H1 (cell line): ENCODE results near the gene CFAP141. TPM values are rescaled to one million over a fixed set of nuclear protein-coding genes. Genes with fewer than 3 reads are reported as not detected.
A peak's percentile ranks its signal among the peaks of the same experiment; 100 is the strongest.

Source experiments
- CTCF ChIA-PET: fragments of 300-600 bp; sonication (Branson Sonifier 250); formaldehyde crosslinking; loops from one replicate; lab custom pipeline; 2021; ENCODE audit not compliant: partially characterized antibody; lab: Charles Lee
- POLR2A ChIA-PET: fragments of 300-600 bp; sonication (Branson Sonifier 250); formaldehyde crosslinking; loops from one replicate; lab custom pipeline; 2021; ENCODE audit warnings: inconsistent platforms; ENCODE audit not compliant: partially characterized antibody; lab: Charles Lee
- DNase-seq, 2 experiments: peaks; one replicate each; pipeline versions ENCODE4 v3.0.0 to v3.0.0-alpha.2; 2010 to 2022; ENCODE audit warnings: low spot score in 2 of 2, low read depth in 1 of 2, mixed read lengths in 1 of 2
- FAIRE-seq: peaks from 2 replicates; lab custom pipeline; 2011; peaks lifted over from hg19 to GRCh38; lab: Jason Lieb, UNC
- H2AFZ ChIP-seq: 2 replicates; pipeline ENCODE4 v1.8.1; 2012; ENCODE audit warnings: low read length, inconsistent platforms
- H2AK5ac ChIP-seq: 2 replicates; pipeline ENCODE4 v1.6.1; 2013; ENCODE audit warnings: low read depth, low read length
- H2BK120ac ChIP-seq: replicated peaks from 2 replicates; pipeline ENCODE3; 2013; ENCODE audit warnings: low read depth, low read length, inconsistent platforms
- H2BK12ac ChIP-seq: 2 replicates; pipeline ENCODE4 v1.6.1; 2013; ENCODE audit warnings: low read depth, low read length
- H2BK15ac ChIP-seq: 2 replicates; pipeline ENCODE4 v1.6.1; 2013; ENCODE audit warnings: low read length
- H2BK20ac ChIP-seq: 2 replicates; pipeline ENCODE4 v1.6.1; 2013; ENCODE audit warnings: low read length
- H2BK5ac ChIP-seq: 2 replicates; pipeline ENCODE4 v1.6.1; 2013; ENCODE audit warnings: low read depth, low read length
- H3K14ac ChIP-seq: 2 replicates; pipeline ENCODE4 v1.6.1; 2013; ENCODE audit warnings: inconsistent platforms; ENCODE audit not compliant: insufficient read length
- H3K18ac ChIP-seq: 2 replicates; pipeline ENCODE4 v1.6.1; 2013; ENCODE audit warnings: low read length; ENCODE audit errors: extremely low read depth
- H3K23ac ChIP-seq: 2 replicates; pipeline ENCODE4 v1.6.1; 2013; ENCODE audit warnings: inconsistent platforms; ENCODE audit not compliant: insufficient read length
- H3K23me2 ChIP-seq: 2 replicates; pipeline ENCODE4 v1.6.1; 2013; ENCODE audit warnings: low read depth, low read length
- H3K27ac ChIP-seq: 2 replicates; pipeline ENCODE4 v1.6.1; 2011; ENCODE audit warnings: low read depth, low read length, inconsistent platforms
- H3K27me3 ChIP-seq, 4 experiments: replicated peaks in 1 of 4; 1 replicate in 1 of 4; 2 replicates in 3 of 4; pipeline versions ENCODE4 v1.6.1 to v1.8.1; 2011 to 2013; ENCODE audit warnings: low read length in 3 of 4, mild to moderate bottlenecking in 3 of 4, inconsistent platforms in 2 of 4, mixed read lengths in 2 of 4, moderate library complexity in 1 of 4; ENCODE audit not compliant: control insufficient read depth in 3 of 4, insufficient read depth in 3 of 4; ENCODE audit errors: extremely low read depth in 1 of 4
- H3K36me3 ChIP-seq, 4 experiments: 2 replicates each; pipeline versions ENCODE4 v1.6.1 to v1.8.1; 2011 to 2013; ENCODE audit warnings: mild to moderate bottlenecking in 4 of 4, low read length in 3 of 4, moderate library complexity in 2 of 4, control low read depth in 1 of 4, inconsistent platforms in 1 of 4; ENCODE audit not compliant: insufficient read depth in 4 of 4, control insufficient read depth in 2 of 4
- H3K4ac ChIP-seq: replicated peaks from 2 replicates; pipeline ENCODE3; 2013; ENCODE audit warnings: low read length, low read depth, mixed read lengths, inconsistent platforms; ENCODE audit not compliant: insufficient read length
- H3K4me1 ChIP-seq, 4 experiments: replicated peaks in 1 of 4; 1 replicate in 1 of 4; 2 replicates in 3 of 4; pipeline versions ENCODE4 v1.6.1 to v1.8.1; 2011 to 2013; ENCODE audit warnings: low read length in 3 of 4, inconsistent platforms in 2 of 4, mixed read lengths in 1 of 4; ENCODE audit not compliant: insufficient read depth in 4 of 4, control insufficient read depth in 3 of 4
- H3K4me2 ChIP-seq, 2 experiments: 2 replicates each; pipeline versions ENCODE4 v1.6.1 to v1.8.1; 2011 to 2013; ENCODE audit warnings: low read depth in 2 of 2, low read length in 2 of 2, control low read depth in 1 of 2, inconsistent platforms in 1 of 2, mild to moderate bottlenecking in 1 of 2; ENCODE audit not compliant: insufficient read depth in 1 of 2
- H3K4me3 ChIP-seq, 4 experiments: fragments of 200-600, 300-600 bp in 1 of 4; sonication (generic), shearing (Covaris generic), sonication (Bioruptor Twin) in 1 of 4; 2 replicates each; pipeline versions ENCODE4 v1.5.1 to v1.8.1; 2011 to 2016; ENCODE audit warnings: low read length in 4 of 4, low read depth in 3 of 4, control low read depth in 2 of 4, inconsistent platforms in 2 of 4, mild to moderate bottlenecking in 2 of 4, mixed read lengths in 1 of 4, moderate library complexity in 1 of 4; ENCODE audit not compliant: insufficient read depth in 2 of 4; ENCODE audit errors: extremely low read depth in 1 of 4
- H3K56ac ChIP-seq: replicated peaks from 2 replicates; pipeline ENCODE3; 2013; ENCODE audit warnings: low read depth, mild to moderate bottlenecking, mixed read lengths, low read length, inconsistent platforms; ENCODE audit not compliant: insufficient read length
- H3K79me1 ChIP-seq: 2 replicates; pipeline ENCODE4 v1.6.1; 2013; ENCODE audit warnings: low read depth, low read length, control low read depth
- H3K79me2 ChIP-seq, 2 experiments: 2 replicates each; pipeline versions ENCODE4 v1.6.1 to v1.8.1; 2012 to 2013; ENCODE audit warnings: low read length in 2 of 2, mild to moderate bottlenecking in 2 of 2, inconsistent platforms in 1 of 2; ENCODE audit not compliant: insufficient read depth in 2 of 2, control insufficient read depth in 1 of 2
- H3K9ac ChIP-seq, 4 experiments: replicated peaks in 1 of 4; 1 replicate in 1 of 4; 2 replicates in 3 of 4; pipeline versions ENCODE4 v1.6.1 to v1.8.1; 2011 to 2013; ENCODE audit warnings: low read depth in 3 of 4, low read length in 3 of 4, control low read depth in 2 of 4, mild to moderate bottlenecking in 2 of 4, moderate library complexity in 2 of 4, inconsistent platforms in 1 of 4; ENCODE audit errors: extremely low read depth in 1 of 4
- H3K9me3 ChIP-seq, 2 experiments: 2 replicates each; pipeline versions ENCODE4 v1.6.1 to v1.8.1; 2012 to 2013; ENCODE audit warnings: mild to moderate bottlenecking in 2 of 2, moderate library complexity in 2 of 2, control low read depth in 1 of 2, inconsistent platforms in 1 of 2, low read depth in 1 of 2, low read length in 1 of 2, mixed read lengths in 1 of 2; ENCODE audit not compliant: insufficient read depth in 2 of 2
- H4K20me1 ChIP-seq, 2 experiments: replicated peaks in 1 of 2; 2 replicates each; pipeline versions ENCODE3 to v1.8.1; 2011 to 2013; ENCODE audit warnings: inconsistent platforms in 2 of 2, low read length in 2 of 2, mild to moderate bottlenecking in 1 of 2; ENCODE audit not compliant: insufficient read depth in 2 of 2, control insufficient read depth in 1 of 2
- H4K5ac ChIP-seq: 2 replicates; pipeline ENCODE4 v1.6.1; 2013; ENCODE audit warnings: low read length, low read depth, mixed read lengths, inconsistent platforms; ENCODE audit not compliant: insufficient read length
- H4K8ac ChIP-seq: 2 replicates; pipeline ENCODE4 v1.8.0; 2013; ENCODE audit warnings: mild to moderate bottlenecking, moderate library complexity, low read length, inconsistent platforms; ENCODE audit not compliant: insufficient read depth; ENCODE audit errors: extremely low read depth
- H4K91ac ChIP-seq: replicated peaks from 2 replicates; pipeline ENCODE3; 2013; ENCODE audit warnings: low read length, mixed read lengths, inconsistent platforms; ENCODE audit not compliant: insufficient read length
- ASH2L ChIP-seq: fragments of 200-600, 300-600 bp; sonication (generic); IDR thresholded peaks from one replicate; pipeline ENCODE4 v1.7.1; 2017; ENCODE audit warnings: low read length
- KDM5A ChIP-seq: fragments of 200-600 bp; IDR thresholded peaks from 2 replicates; pipeline ENCODE4 v1.7.1; 2012; ENCODE audit warnings: mild to moderate bottlenecking, low read length, inconsistent platforms, mixed read lengths
- MAFK ChIP-seq: IDR thresholded peaks from 2 replicates; pipeline ENCODE4 v1.6.1; 2012; ENCODE audit warnings: low read depth, mild to moderate bottlenecking, improper control_type of control experiment, low read length
- POLR2A ChIP-seq, 2 experiments: IDR thresholded peaks; 1 replicate in 1 of 2; 2 replicates in 1 of 2; pipeline ENCODE4 v1.6.1; 2011; ENCODE audit warnings: low read depth in 2 of 2, low read length in 2 of 2, mild to moderate bottlenecking in 2 of 2; ENCODE audit errors: control extremely low read depth in 1 of 2
- POLR2AphosphoS5 ChIP-seq: IDR thresholded peaks from 2 replicates; pipeline ENCODE4 v1.6.1; 2011; ENCODE audit warnings: low read depth, low read length
- SIN3A ChIP-seq, 2 experiments: IDR thresholded peaks in 1 of 2; conservative IDR thresholded peaks in 1 of 2; 2 replicates each; pipeline ENCODE4 v1.6.1; 2011 to 2012; ENCODE audit warnings: low read length in 2 of 2, improper control_type of control experiment in 1 of 2, low read depth in 1 of 2, mild to moderate bottlenecking in 1 of 2
- SP1 ChIP-seq: IDR thresholded peaks from 2 replicates; pipeline ENCODE4 v1.6.1; 2011; ENCODE audit warnings: low read depth, low read length
- SP2 ChIP-seq: IDR thresholded peaks from 2 replicates; pipeline ENCODE4 v1.6.1; 2012; ENCODE audit warnings: mild to moderate bottlenecking, low read length, inconsistent platforms
- TBP ChIP-seq: IDR thresholded peaks from 2 replicates; pipeline ENCODE4 v1.6.1; 2011; ENCODE audit warnings: low read depth, low read length, improper control_type of control experiment
- whole genome bisulfite sequencing, 2 experiments: shearing (Covaris generic) in 1 of 2; methylation state at CpG; one replicate each; pipeline versions ENCODE4 v1.1.6 to v1.1.7; 2013 to 2015; ENCODE audit warnings: low lambda C conversion rate in 2 of 2, mixed read lengths in 2 of 2, inconsistent platforms in 1 of 2, low coverage in 1 of 2, missing lambda C conversion rate in 1 of 2; ENCODE audit not compliant: insufficient replicate concordance in 2 of 2, insufficient coverage in 1 of 2, insufficient read length in 1 of 2; ENCODE audit errors: extremely low coverage in 1 of 2, missing lambda C conversion rate in 1 of 2; 5-methylcytosine and 5-hydroxymethylcytosine counted together
- polyA plus RNA-seq, 7 experiments: library from polyadenylated mRNA; depleted of rRNA in 3 of 7; stranded (reverse) in 5 of 7; unstranded in 2 of 7; fragments of >200 nt in 5 of 7; fragments of 200-250 nt in 2 of 7; gene quantifications; 1 replicate in 5 of 7; 2 replicates in 1 of 7; 4 replicates in 1 of 7; pipeline versions ENCODE4 v1.2.1 to v1.2.3, GENCODE V29; 2011 to 2013; ENCODE audit warnings: missing spikeins in 2 of 7, mixed read lengths in 2 of 7
- total RNA-seq: library from RNA; stranded (reverse); fragmentation: NEBNext Ultra II Directional; extraction: Animal tissue kit (Norgen Biotek cat#: 25700); gene quantifications from 2 replicates; pipeline ENCODE4 v1.2.1, GENCODE V29; 2021
- TF ChIP-seq, protein P1 (sequence below): IDR thresholded peaks from 2 replicates; pipeline ENCODE4 v1.6.1; 2012; ENCODE audit warnings: inconsistent platforms

Gene CFAP141
- total and polyA plus RNA-seq, 2 of the 8 experiments (the other 6 are each of a cell fraction or from before 2014, with no cell fraction given) = not detected

GRCh38 chr1:154182344-154183045, 23.6 kb downstream of the CFAP141 start:
- Histone ChIP-seq H3K36me3 (peaks cover 0 to 9% (median 3%) of the 10 kb centered on the region in 4 experiments; a peak in 4 of 8 replicates), H4K91ac (peak overlapping the region; percentile 79), H2AFZ (no peak overlapping the region), H2BK15ac (no peak overlapping the region), H3K4me3 (peak overlapping the region; percentile 87 to 97 (median 96)), H3K9me3 (no peaks in the 10 kb centered on the region), H3K79me2 (peaks cover 49 to 55% of the 10 kb centered on the region in 2 experiments), H3K9ac (peak overlapping the region; percentile 72 to 93 (median 86)), H3K4me1 (peaks cover 16 to 29% (median 23%) of the 10 kb centered on the region in 4 experiments; a peak in 6 of 7 replicates), H3K23me2 (peaks cover 7% of the 10 kb centered on the region; the same call in 1 of the 2 replicates), H2BK120ac (no peak overlapping the region)
- CTCF ChIA-PET = interaction anchor here (0.6 to 1.7 kb wide), 4 partner anchors 31 to 120 kb away, joined by 3 to 5 read pairs (median 4); no protein-coding TSS in a partner anchor
- no peak for FAIRE-seq
- peak; percentile 64; the same call in 1 of the 2 replicates for TF ChIP-seq KDM5A
- TF ChIP-seq SP2 = no peak
- TF ChIP-seq, protein P1, sequence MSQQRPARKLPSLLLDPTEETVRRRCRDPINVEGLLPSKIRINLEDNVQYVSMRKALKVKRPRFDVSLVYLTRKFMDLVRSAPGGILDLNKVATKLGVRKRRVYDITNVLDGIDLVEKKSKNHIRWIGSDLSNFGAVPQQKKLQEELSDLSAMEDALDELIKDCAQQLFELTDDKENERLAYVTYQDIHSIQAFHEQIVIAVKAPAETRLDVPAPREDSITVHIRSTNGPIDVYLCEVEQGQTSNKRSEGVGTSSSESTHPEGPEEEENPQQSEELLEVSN = 0 out of 2 replicates have a peak, but pooled peaks have one; percentile 12
- no peak for TF ChIP-seq SP1
- TF ChIP-seq ASH2L = no peak
- no peak for TF ChIP-seq MAFK
- TF ChIP-seq SIN3A (conservative IDR thresholded peaks at IDR 0.05 in 1 of 2, IDR thresholded peaks at IDR 0.05 in 1 of 2; ENCODE audit: low read depth in 1 of 2, low read length in 2 of 2) = 0 out of 4 replicates have a peak, but pooled peaks of 1 of the 2 experiments have one; percentile 81
- peak in 1 of 2 experiments; percentile 55; a peak in 1 of 3 replicates for TF ChIP-seq POLR2A (IDR thresholded peaks at IDR 0.05; ENCODE audit: control extremely low read depth in 1 of 2, low read depth in 2 of 2, low read length in 2 of 2)
- TF ChIP-seq TBP = no peak
- TF ChIP-seq POLR2AphosphoS5 = peak; percentile 35; the same call in 1 of the 2 replicates
- TF ChIP-seq, all 59 proteins: peak for 5
- H3K4ac ChIP-seq = peak overlapping the region; percentile 57
- no peak overlapping the region for H2AK5ac ChIP-seq
- H4K5ac ChIP-seq = peak overlapping the region; percentile 38
- no peak overlapping the region for H3K23ac ChIP-seq
- H3K14ac ChIP-seq = no peak overlapping the region
- H3K79me1 ChIP-seq = peaks cover 16% of the 10 kb centered on the region
- WGBS, 2 experiments = 2% methylated on average over 27 of the region's 35 CpGs; no CpG with 5 or more reads in 1 of the 2 experiments
- H3K56ac ChIP-seq = no peak overlapping the region
- no peak overlapping the region for H2BK20ac ChIP-seq
- peak overlapping the region; percentile 4 for H4K8ac ChIP-seq
- no peak overlapping the region for H2BK12ac ChIP-seq
- H2BK5ac ChIP-seq = peak overlapping the region; percentile 76
- DNase-seq = peak; percentile 27 to 68
- H3K27me3 ChIP-seq = no peaks in the 10 kb centered on the region
- peaks cover 23 to 31% of the 10 kb centered on the region in 2 experiments for H4K20me1 ChIP-seq
- H3K18ac ChIP-seq = peak overlapping the region; percentile 88; the same call in 1 of the 2 replicates
- H3K4me2 ChIP-seq = peak overlapping the region; percentile 83 to 90
- peak overlapping the region; percentile 80 for H3K27ac ChIP-seq
- POLR2A ChIA-PET = interaction anchor here (0.7 to 11.3 kb wide), 19 partner anchors 10 to 261 kb away, joined by 3 to 107 read pairs (median 4); partner anchors contain the start of genes ATP8B2, HAX1, NUP210L and RPS27
